OCI-LY3 (cell line): ENCODE measurements around the gene ST8SIA1.

ENCODE experiments used
- H2AFZ ChIP-seq: fragments of 200-600, 300-600 bp; shearing (Covaris generic); 2 replicates; pipeline ENCODE4 v1.6.0; 2014; ENCODE audit warnings: antibody characterized with exemption, low read depth, low read length
- H3K27ac ChIP-seq: fragments of 200-600, 300-600 bp; sonication (generic); 2 replicates; pipeline ENCODE4 v1.5.1; 2014; ENCODE audit warnings: mild to moderate bottlenecking, low read length, moderate library complexity, mixed read lengths
- H3K27me3 ChIP-seq: fragments of 200-600, 300-600 bp; sonication (generic); 2 replicates; pipeline ENCODE4 v1.6.1; 2014; ENCODE audit warnings: low read depth, low read length, mixed read lengths
- H3K36me3 ChIP-seq: fragments of 200-600, 300-600 bp; sonication (generic); replicated peaks from 2 replicates; pipeline ENCODE3; 2014; ENCODE audit warnings: low read depth, low read length, mixed read lengths
- H3K4me1 ChIP-seq: fragments of 300-600, 200-600 bp; sonication (generic); 2 replicates; pipeline ENCODE4 v1.6.1; 2014; ENCODE audit warnings: low read length, mixed read lengths
- H3K4me2 ChIP-seq: fragments of 200-600, 300-600 bp; sonication (generic); 2 replicates; pipeline ENCODE4 v1.6.1; 2014; ENCODE audit warnings: low read length, mixed read lengths
- H3K4me3 ChIP-seq: fragments of 300-600, 200-600 bp; sonication (generic); 2 replicates; pipeline ENCODE4 v1.5.1; 2014; ENCODE audit warnings: antibody characterized with exemption, mild to moderate bottlenecking, low read length, moderate library complexity
- H3K79me2 ChIP-seq: fragments of 300-600, 200-600 bp; shearing (Covaris generic); 2 replicates; pipeline ENCODE4 v1.6.1; 2014; ENCODE audit warnings: mild to moderate bottlenecking, low read length, mixed read lengths
- H3K9ac ChIP-seq: fragments of 300-600, 200-600 bp; shearing (Covaris generic); 2 replicates; pipeline ENCODE4 v1.6.0; 2014; ENCODE audit warnings: mild to moderate bottlenecking, low read length, moderate library complexity
- H3K9me3 ChIP-seq: fragments of 200-600, 300-600 bp; shearing (Covaris generic); 2 replicates; pipeline ENCODE4 v1.6.1; 2014; ENCODE audit warnings: low read length, mixed read lengths; ENCODE audit not compliant: insufficient read depth
- H4K20me1 ChIP-seq: fragments of 200-600, 300-600 bp; sonication (generic); 2 replicates; pipeline ENCODE4 v1.6.1; 2016; ENCODE audit warnings: low read length, mixed read lengths; ENCODE audit not compliant: insufficient read depth
- EZH2phosphoT487 ChIP-seq: fragments of 200-600 bp; shearing (Covaris generic); IDR thresholded peaks from 2 replicates; pipeline ENCODE4 v1.6.1; 2018; ENCODE audit warnings: antibody characterized with exemption, mixed run types, low read depth
- TF ChIP-seq, protein P1 (sequence below): fragments of 200-600, 300-600 bp; sonication (generic); IDR thresholded peaks from 2 replicates; pipeline ENCODE4 v1.5.1; 2014; ENCODE audit warnings: antibody characterized with exemption, low read length, low read depth

ST8SIA1 gene

DNA sequence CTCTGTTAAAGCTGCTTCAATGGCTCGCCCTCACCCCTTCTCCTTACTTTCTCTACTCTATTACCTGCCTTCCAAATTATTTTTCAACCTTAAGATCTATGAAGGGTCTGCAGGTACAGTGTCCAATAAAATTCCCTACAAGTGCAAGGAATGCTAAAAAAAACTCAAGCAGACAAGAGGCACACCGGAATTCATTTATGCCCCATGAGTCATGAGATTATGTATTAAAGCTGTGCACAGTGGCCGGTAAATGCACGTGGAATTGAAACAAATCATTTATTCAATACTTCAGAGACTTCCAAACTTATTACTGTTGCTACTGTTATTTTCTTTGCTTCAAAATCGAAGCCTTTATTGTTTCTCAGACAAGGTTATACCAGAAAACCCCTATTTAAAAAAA lies 68.4 kb downstream of the ST8SIA1 start:
- no peaks in the 10 kb centered on the region for H3K36me3 ChIP-seq
- no peaks in the 10 kb centered on the region for H3K79me2 ChIP-seq
- peaks cover 8% of the 10 kb centered on the region for H3K4me1 ChIP-seq
- H2AFZ ChIP-seq, result no peak overlapping the region
- no peak overlapping the region for H3K4me3 ChIP-seq
- TF ChIP-seq, protein P1, sequence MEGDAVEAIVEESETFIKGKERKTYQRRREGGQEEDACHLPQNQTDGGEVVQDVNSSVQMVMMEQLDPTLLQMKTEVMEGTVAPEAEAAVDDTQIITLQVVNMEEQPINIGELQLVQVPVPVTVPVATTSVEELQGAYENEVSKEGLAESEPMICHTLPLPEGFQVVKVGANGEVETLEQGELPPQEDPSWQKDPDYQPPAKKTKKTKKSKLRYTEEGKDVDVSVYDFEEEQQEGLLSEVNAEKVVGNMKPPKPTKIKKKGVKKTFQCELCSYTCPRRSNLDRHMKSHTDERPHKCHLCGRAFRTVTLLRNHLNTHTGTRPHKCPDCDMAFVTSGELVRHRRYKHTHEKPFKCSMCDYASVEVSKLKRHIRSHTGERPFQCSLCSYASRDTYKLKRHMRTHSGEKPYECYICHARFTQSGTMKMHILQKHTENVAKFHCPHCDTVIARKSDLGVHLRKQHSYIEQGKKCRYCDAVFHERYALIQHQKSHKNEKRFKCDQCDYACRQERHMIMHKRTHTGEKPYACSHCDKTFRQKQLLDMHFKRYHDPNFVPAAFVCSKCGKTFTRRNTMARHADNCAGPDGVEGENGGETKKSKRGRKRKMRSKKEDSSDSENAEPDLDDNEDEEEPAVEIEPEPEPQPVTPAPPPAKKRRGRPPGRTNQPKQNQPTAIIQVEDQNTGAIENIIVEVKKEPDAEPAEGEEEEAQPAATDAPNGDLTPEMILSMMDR, result no peak
- TF ChIP-seq EZH2phosphoT487, result no peak
- H3K27me3 ChIP-seq, result no peaks in the 10 kb centered on the region
- H3K4me2 ChIP-seq, result no peak overlapping the region
- no peaks in the 10 kb centered on the region for H3K9me3 ChIP-seq
- H3K27ac ChIP-seq, result no peak overlapping the region
- no peak overlapping the region for H3K9ac ChIP-seq
- H4K20me1 ChIP-seq, result no peaks in the 10 kb centered on the region

DNA sequence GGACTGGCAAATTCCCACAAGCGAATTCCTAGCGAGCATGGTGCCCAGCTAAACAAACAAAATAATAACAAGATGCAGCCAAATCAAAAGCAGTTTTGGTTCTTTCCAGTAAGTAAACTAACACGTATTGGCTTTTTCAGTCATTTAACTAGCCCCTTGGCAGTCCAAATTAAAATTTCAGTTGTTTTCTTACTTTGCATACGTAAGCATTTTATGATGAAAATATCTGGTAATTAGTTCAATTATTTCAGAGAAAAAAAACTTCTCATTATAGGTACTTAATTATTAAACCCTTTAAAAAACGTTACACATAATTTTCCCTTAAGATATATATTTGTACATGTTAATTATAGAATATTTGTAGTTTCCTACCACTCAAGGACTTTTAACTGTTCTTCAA lies 70.1 kb downstream of the ST8SIA1 start:
- H3K4me1 ChIP-seq, result peaks cover 8% of the 10 kb centered on the region
- TF ChIP-seq, protein P1, result no peak
- TF ChIP-seq EZH2phosphoT487, result no peak
- no peak overlapping the region for H3K4me2 ChIP-seq

DNA sequence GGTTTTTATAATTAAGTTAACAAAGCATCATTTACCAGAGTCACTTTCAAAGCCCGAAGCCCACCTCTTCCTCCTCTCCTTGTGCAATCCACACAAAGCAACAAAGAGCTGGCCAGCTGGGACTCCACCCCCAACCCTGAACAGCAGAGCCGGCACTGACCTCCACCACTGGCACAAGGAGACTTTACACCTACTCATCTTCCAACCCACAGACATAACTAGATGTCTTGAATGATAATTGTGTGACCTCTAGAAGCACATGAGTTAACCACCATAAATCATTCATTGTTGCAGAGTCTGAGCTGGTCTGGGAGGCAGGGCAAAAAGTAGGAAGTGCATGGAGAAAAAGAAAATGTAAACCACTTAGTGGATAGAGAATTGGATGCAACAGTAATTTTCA lies 72.2 kb downstream of the ST8SIA1 start:
- H3K79me2 ChIP-seq, result no peaks in the 10 kb centered on the region
- H3K27me3 ChIP-seq, result no peaks in the 10 kb centered on the region
- no peak overlapping the region for H2AFZ ChIP-seq
- H4K20me1 ChIP-seq, result no peaks in the 10 kb centered on the region
- H3K36me3 ChIP-seq, result no peaks in the 10 kb centered on the region
- H3K9ac ChIP-seq, result no peak overlapping the region
- H3K4me2 ChIP-seq, result no peak overlapping the region
- TF ChIP-seq, protein P1, result no peak
- TF ChIP-seq EZH2phosphoT487, result no peak
- no peak overlapping the region for H3K4me3 ChIP-seq
- no peaks in the 10 kb centered on the region for H3K9me3 ChIP-seq
- no peak overlapping the region for H3K27ac ChIP-seq
- H3K4me1 ChIP-seq, result peaks cover 8% of the 10 kb centered on the region

More for the DNA sequence above, 70.1 kb downstream of the ST8SIA1 start:
- Histone ChIP-seq H3K27me3 (no peaks in the 10 kb centered on the region), H3K9me3 (no peaks in the 10 kb centered on the region), H4K20me1 (no peaks in the 10 kb centered on the region), H3K4me3 (no peak overlapping the region), H2AFZ (no peak overlapping the region), H3K79me2 (no peaks in the 10 kb centered on the region), H3K27ac (no peak overlapping the region), H3K36me3 (no peaks in the 10 kb centered on the region), H3K9ac (no peak overlapping the region)

DNA sequence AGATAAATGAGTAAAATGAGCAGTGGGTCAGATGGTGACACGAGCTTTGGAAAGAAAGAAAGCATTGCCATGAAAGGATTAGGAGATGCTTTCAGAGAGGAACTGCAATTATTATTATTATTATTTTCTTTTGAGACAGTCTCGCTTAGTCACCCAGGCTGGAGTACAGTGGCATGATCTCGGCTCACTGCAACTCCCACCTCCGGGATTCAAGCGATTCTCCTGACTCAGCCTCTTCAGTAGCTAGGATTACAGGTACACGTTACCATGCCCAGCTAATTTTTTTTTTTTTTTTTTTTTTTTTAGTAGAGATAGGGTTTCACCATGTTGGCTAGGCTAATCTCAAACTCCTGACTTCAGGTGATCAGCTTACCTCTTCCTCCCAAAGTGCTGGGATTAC lies 77.4 kb downstream of the ST8SIA1 start:
- H3K36me3 ChIP-seq, result no peaks in the 10 kb centered on the region
- no peak overlapping the region for H3K27ac ChIP-seq
- no peaks in the 10 kb centered on the region for H3K27me3 ChIP-seq
- no peaks in the 10 kb centered on the region for H3K4me1 ChIP-seq
- no peaks in the 10 kb centered on the region for H3K9me3 ChIP-seq
- no peaks in the 10 kb centered on the region for H4K20me1 ChIP-seq
- H3K4me2 ChIP-seq, result no peak overlapping the region
- TF ChIP-seq, protein P1, result no peak
- TF ChIP-seq EZH2phosphoT487, result no peak
- no peak overlapping the region for H2AFZ ChIP-seq
- no peak overlapping the region for H3K9ac ChIP-seq
- no peak overlapping the region for H3K4me3 ChIP-seq
- H3K79me2 ChIP-seq, result no peaks in the 10 kb centered on the region
